ENCODE measurements around the gene TENM4. TPM values are rescaled to one million over a fixed set of nuclear protein-coding genes. Genes with fewer than 3 reads are reported as not detected.

Gene TENM4
- total and polyA plus RNA-seq, 10 of the 15 experiments (the other 5 are each of a cell fraction or from before 2014, with no cell fraction given) = 0.03 to 0.12 (median 0.06) TPM; not detected in 7

- 7% methylated on average over 1 of the region's 1 CpG for WGBS (ENCODE audit: insufficient coverage, insufficient replicate concordance, low lambda C conversion rate, missing lambda C conversion rate)
- in situ Hi-C loops (cut with MboI) = no loop called here
These were observed 323.3 kb downstream of the TENM4 start for GRCh38 chr11:79117488-79117887.

More at GRCh38 chr11:79117488-79117887, 323.3 kb downstream of the TENM4 start:
- FAIRE-seq (no peak), DNase-seq (ENCODE audit: low read depth, low spot score) (no peak), ATAC-seq (no peak)
- ChIA-PET SMC1A (ENCODE audit: uncharacterized antibody, unreplicated experiment) (no interaction called here), RAD21 (ENCODE audit: unreplicated experiment) (no interaction called here), POLR2A (no interaction called here), CTCF (no interaction called here)
- Histone ChIP-seq H2AFZ (ENCODE audit: control insufficient read depth, low read depth, low read length) (no peak overlapping the region), H3K36me3 (ENCODE audit: control insufficient read depth in 2 of 2, insufficient read depth in 2 of 2, low read length in 1 of 2) (no peaks in the 10 kb centered on the region), H3K4me3 (no peak overlapping the region), H3K27me3 (replicated peaks in 1 of 2; ENCODE audit: control insufficient read depth in 2 of 2, insufficient read depth in 2 of 2, low read length in 1 of 2) (no peaks in the 10 kb centered on the region; a peak in 1 of 4 replicates), H3K4me2 (ENCODE audit: control insufficient read depth, insufficient read depth) (no peak overlapping the region), H4K20me1 (ENCODE audit: control insufficient read depth, insufficient read depth) (no peaks in the 10 kb centered on the region), H3K9ac (ENCODE audit: control insufficient read depth, insufficient read depth, low read length) (no peak overlapping the region), H3K4me1 (ENCODE audit: control insufficient read depth, insufficient read depth, low read length) (no peaks in the 10 kb centered on the region), H3K27ac (ENCODE audit: control insufficient read depth, insufficient read depth) (no peak overlapping the region), H3K9me3 (replicated peaks; ENCODE audit: control insufficient read depth, insufficient read depth, low read length) (no peaks in the 10 kb centered on the region), H3K79me2 (ENCODE audit: control insufficient read depth, insufficient read depth, low read length) (no peaks in the 10 kb centered on the region)
- TF ChIP-seq ATF2 (IDR thresholded peaks at IDR 0.05; ENCODE audit: low read length) (no peak), CUX1 (IDR thresholded peaks at IDR 0.05; ENCODE audit: insufficient replicate concordance, low read depth, low read length) (no peak), MEF2B (IDR thresholded peaks at IDR 0.05; ENCODE audit: partially characterized antibody, poor library complexity, severe bottlenecking) (no peak), ZNF207 (IDR thresholded peaks at IDR 0.05; ENCODE audit: borderline replicate concordance) (no peak)
- intact Hi-C loops (cut with micrococcal nuclease; ENCODE audit: unreplicated experiment) = no loop called here
- no TSS peak for BruUV-seq (replicated peaks)
